Measurements from ENCODE around the gene MYO9A. TPM values are rescaled to one million over a fixed set of nuclear protein-coding genes. Genes with fewer than 3 reads are reported as not detected.
"Not testable (repeated sequence)": the region's sequence is repeated elsewhere in the genome, so short reads cannot be mapped to it uniquely, and the experiment has no call there.

Gene MYO9A
- total RNA-seq, 1 donor from 2014 or later = 79.5 TPM

DNA sequence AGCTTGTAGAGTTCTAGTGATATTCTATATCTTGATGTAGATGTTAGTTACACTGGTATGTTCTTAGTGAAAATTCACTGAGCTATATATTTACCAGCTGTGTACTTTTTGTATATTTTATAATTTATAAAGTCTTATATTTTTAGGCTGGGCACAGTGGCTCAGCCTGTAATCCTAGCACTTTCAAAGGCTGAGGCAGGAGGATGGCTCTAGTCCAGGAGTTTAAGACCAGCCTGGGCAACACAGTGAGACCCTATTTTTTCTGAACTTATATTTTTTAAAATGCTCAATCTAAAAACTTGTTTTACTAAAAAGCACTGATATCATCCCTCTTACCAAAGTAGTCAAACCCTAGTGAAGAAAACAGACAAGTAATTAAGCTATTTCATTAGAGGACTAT lies 5.1 kb downstream of the MYO9A start:
- peaks cover 54% of the 10 kb centered on the region for H3K4me1 Mint-ChIP-seq
- no peaks in the 10 kb centered on the region for H3K27me3 Mint-ChIP-seq (ENCODE audit: low read depth)
- no peak for DNase-seq (ENCODE audit: low spot score in 2 of 2, unreplicated experiment in 2 of 2)
- H3K9me3 Mint-ChIP-seq = no peaks in the 10 kb centered on the region
- H3K4me3 Mint-ChIP-seq = no peak overlapping the region
- TF ChIP-seq, protein P1, sequence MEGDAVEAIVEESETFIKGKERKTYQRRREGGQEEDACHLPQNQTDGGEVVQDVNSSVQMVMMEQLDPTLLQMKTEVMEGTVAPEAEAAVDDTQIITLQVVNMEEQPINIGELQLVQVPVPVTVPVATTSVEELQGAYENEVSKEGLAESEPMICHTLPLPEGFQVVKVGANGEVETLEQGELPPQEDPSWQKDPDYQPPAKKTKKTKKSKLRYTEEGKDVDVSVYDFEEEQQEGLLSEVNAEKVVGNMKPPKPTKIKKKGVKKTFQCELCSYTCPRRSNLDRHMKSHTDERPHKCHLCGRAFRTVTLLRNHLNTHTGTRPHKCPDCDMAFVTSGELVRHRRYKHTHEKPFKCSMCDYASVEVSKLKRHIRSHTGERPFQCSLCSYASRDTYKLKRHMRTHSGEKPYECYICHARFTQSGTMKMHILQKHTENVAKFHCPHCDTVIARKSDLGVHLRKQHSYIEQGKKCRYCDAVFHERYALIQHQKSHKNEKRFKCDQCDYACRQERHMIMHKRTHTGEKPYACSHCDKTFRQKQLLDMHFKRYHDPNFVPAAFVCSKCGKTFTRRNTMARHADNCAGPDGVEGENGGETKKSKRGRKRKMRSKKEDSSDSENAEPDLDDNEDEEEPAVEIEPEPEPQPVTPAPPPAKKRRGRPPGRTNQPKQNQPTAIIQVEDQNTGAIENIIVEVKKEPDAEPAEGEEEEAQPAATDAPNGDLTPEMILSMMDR (IDR thresholded peaks at IDR 0.05; ENCODE audit: unreplicated experiment) = no peak
- peak overlapping the region; percentile 90 for H3K27ac Mint-ChIP-seq
- H3K36me3 Mint-ChIP-seq = peaks cover 1% of the 10 kb centered on the region

DNA sequence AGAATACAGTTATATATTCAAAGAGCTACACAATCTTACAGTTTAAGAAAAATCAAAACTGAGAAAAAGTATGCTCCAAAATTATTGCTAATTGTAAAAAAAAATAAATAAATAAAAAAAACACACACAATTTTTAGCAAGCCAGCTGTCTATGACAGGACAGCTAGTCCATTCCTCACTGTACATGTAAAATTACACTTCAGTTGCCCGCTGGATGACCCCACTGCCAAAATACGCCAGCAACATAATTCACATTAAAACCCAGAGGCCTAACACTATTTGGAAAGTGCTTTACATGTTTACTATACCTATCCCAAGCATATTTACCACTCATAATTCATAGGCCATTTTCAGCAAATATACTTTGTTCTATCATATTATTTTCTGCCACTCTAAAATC lies 5.8 kb downstream of the MYO9A start:
- H3K4me3 Mint-ChIP-seq = no peak overlapping the region
- H3K27ac Mint-ChIP-seq = peak overlapping the region; percentile 91
- no peak for DNase-seq (ENCODE audit: low spot score in 2 of 2, unreplicated experiment in 2 of 2)
- TF ChIP-seq, protein P1 (IDR thresholded peaks at IDR 0.05; ENCODE audit: unreplicated experiment) = no peak
- H3K36me3 Mint-ChIP-seq = peaks cover 1% of the 10 kb centered on the region
- peaks cover 55% of the 10 kb centered on the region for H3K4me1 Mint-ChIP-seq
- no peaks in the 10 kb centered on the region for H3K27me3 Mint-ChIP-seq (ENCODE audit: low read depth)
- no peaks in the 10 kb centered on the region for H3K9me3 Mint-ChIP-seq

DNA sequence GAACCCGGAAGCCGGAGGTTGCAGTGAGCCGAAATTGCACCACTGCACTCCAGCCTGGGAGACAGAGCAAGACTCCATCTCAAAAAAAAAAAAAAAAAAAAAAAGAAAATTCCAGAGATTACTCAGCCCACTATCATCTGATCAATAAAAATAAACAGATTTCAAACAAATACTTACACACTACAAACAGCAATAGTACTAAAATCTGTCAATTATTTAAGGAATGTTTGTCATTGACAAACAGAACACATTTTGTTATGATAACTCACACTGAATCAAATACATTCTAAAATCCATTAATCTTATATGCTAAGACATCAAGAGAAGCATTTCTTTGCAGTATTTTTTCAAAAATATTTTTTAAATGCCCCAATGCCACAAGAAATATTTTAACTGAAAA lies 7.6 kb downstream of the MYO9A start:
- peak overlapping the region; percentile 79 for H3K27ac Mint-ChIP-seq
- H3K36me3 Mint-ChIP-seq = peaks cover 1% of the 10 kb centered on the region
- H3K4me1 Mint-ChIP-seq = peaks cover 48% of the 10 kb centered on the region
- TF ChIP-seq, protein P1 (IDR thresholded peaks at IDR 0.05; ENCODE audit: unreplicated experiment) = no peak
- H3K4me3 Mint-ChIP-seq = no peak overlapping the region
- no peaks in the 10 kb centered on the region for H3K27me3 Mint-ChIP-seq (ENCODE audit: low read depth)
- no peak for DNase-seq (ENCODE audit: low spot score in 2 of 2, unreplicated experiment in 2 of 2)
- no peaks in the 10 kb centered on the region for H3K9me3 Mint-ChIP-seq

DNA sequence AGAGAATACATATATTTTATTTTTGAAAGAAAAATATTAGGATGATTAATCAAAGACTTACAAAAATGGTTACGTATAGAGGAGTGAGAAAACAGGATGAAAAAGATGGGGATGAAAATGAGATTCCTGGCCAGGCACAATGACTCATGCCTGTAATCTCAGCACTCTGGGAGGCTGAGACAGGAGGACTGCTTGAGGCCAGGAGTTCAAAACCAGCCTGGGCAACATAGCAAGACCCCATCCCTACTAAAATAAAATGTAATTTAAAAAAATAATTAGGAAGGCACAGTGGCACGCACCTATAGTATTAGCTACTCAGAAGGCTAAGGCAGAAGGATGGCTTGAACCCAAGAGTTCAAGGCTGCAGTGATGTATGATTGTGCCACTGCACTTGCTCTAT lies 11.9 kb downstream of the MYO9A start:
- TF ChIP-seq, protein P1 (IDR thresholded peaks at IDR 0.05; ENCODE audit: unreplicated experiment) = no peak
- Mint-ChIP-seq H3K9me3 (no peaks in the 10 kb centered on the region), H3K27me3 (ENCODE audit: low read depth) (no peaks in the 10 kb centered on the region), H3K4me1 (peaks cover 27% of the 10 kb centered on the region), H3K4me3 (no peak overlapping the region), H3K27ac (no peak overlapping the region), H3K36me3 (peaks cover 4% of the 10 kb centered on the region)
- no peak for DNase-seq (ENCODE audit: low spot score in 2 of 2, unreplicated experiment in 2 of 2)

DNA sequence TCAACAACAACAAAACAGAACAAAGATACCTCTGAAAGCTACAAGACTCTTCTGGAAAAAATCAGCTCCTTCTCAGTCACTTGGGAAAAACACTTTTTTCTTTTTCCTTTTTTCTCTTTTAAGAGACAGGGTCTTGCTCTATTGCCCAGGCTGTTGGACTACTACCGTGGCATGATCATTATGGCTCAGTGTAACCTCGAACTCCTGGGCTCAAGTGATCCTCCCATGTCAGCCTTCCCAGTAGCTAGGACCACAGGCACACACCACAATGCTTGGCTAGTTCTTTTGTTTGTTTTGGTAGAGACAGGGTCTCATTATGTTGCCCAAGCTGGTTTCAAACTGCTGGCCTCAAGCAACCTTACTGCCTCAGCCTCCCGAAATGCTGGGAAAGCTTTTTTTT lies 12.8 kb downstream of the MYO9A start:
- Mint-ChIP-seq H3K4me3 (no peak overlapping the region), H3K4me1 (peaks cover 23% of the 10 kb centered on the region), H3K36me3 (peaks cover 3% of the 10 kb centered on the region), H3K27me3 (ENCODE audit: low read depth) (no peaks in the 10 kb centered on the region), H3K27ac (no peak overlapping the region), H3K9me3 (no peaks in the 10 kb centered on the region)
- DNase-seq (ENCODE audit: low spot score in 2 of 2, unreplicated experiment in 2 of 2) = no peak
- TF ChIP-seq, protein P1 (IDR thresholded peaks at IDR 0.05; ENCODE audit: unreplicated experiment) = no peak

DNA sequence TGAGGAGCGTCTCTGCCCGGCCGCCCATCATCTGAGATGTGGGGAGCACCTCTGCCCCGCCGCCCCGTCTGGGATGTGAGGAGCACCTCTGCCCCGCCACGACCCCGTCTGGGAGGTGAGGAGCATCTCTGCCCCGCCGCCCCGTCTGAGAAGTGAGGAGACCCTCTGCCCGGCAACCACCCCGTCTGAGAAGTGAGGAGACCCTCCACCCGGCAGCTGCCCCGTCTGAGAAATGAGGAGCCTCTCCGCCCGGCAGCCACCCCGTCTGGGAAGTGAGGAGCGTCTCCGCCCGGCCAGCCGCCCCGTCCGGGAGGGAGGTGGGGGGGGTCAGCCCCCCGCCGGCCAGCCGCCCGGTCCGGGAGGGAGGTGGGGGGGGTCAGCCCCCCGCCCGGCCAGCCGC lies 17.4 kb downstream of the MYO9A start:
- not testable (repeated sequence) for DNase-seq (ENCODE audit: low spot score in 2 of 2, unreplicated experiment in 2 of 2); H3K4me3 Mint-ChIP-seq; H3K4me1 Mint-ChIP-seq; H3K27me3 Mint-ChIP-seq (ENCODE audit: low read depth); H3K27ac Mint-ChIP-seq
- H3K9me3 Mint-ChIP-seq = peaks cover 14% of the 10 kb centered on the region
- peaks cover 14% of the 10 kb centered on the region for H3K36me3 Mint-ChIP-seq

Measured in mesothelial cell of epicardium (in vitro differentiated cells).